ENCODE results near the gene KLHL30.

Gene KLHL30

DNA sequence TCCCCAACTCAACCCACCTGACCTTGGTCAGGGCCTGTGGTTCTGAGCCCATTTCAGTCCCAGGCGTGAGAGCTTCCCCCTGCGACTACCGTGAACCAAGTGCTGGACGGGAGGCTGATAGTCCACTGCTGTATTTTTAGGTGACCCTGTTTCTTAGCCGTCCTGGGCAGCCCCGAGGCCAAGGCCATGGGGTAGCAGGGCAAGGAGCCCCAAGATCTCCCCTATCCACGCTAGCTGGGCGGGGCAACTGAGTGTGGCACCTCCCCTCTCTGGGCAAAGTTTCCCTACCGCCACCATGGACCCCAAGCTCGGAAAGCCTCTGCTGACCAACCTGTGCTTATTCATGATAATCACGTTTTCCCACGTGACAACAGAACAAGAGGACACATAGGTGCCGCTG is 583 bp upstream of the KLHL30 start:
- no peak for TF ChIP-seq POLR2A (IDR thresholded peaks at IDR 0.05; ENCODE audit: low read depth, low read length)
- no peak for DNase-seq (ENCODE audit: insufficient read length, low spot score)
- no peak for FAIRE-seq

DNA sequence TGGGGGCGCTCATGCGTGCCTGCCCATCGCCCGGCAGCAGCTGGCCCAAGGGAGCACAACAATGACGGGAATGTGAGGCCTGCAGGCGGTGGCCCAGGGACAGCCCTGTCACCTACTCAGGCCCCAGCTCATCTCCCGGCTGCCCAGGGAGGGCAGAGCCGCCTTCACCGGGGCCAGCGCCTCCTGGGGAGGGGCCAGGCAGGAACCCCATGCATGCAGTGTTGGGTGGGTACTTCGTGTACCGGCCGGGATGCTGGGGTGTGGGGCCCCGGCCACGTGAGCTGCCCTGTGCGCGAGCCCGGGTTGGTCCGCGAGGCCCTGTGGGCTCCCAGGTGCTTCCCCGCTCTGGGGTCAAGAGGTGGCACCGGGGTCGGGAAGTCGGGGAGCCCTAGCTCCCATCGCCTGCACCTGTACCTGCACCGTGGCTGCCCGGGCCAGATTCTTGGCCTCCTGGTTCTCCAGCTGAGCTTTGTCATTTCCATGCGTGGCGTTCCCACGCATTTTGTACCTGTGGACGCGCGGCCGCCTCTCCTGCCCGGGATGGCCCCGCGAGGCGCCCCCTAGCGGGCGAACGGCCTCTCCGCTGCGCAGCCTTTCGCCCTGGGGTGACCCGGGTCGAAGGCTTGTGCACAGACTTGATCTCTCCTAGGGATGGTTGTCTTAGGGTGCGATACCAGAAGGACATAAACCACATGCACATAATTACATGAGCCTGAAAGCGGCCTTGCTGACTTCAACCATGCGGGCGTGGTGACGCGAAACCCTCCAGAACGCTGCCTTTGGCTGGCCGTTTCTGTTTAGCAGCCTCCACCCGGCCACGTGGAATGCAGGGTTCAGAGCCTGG is 950 bp downstream of the KLHL30 start:
- no peak for TF ChIP-seq POLR2A (IDR thresholded peaks at IDR 0.05; ENCODE audit: low read depth, low read length)
- FAIRE-seq (no peak), DNase-seq (ENCODE audit: insufficient read length, low spot score) (no peak)

DNA sequence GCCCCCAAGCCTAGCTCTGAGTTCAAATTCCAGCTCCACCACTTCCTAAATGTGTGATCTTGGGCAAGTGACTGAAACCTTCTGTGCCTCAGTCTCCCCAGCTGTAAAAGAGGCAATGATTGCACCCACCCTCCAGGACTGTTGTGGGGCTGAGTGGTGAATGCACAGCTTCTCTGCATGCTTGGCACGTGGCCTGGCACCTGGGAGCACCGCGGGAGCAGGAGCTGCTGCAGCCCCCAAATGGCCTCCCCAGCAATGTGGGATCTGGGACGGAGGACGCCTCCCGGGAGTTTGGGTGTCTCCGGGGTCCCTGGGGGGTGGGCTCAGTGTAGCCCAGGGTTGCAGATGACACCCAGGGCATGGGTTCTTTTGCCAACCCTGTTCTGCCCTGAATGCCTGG is 1.6 kb downstream of the KLHL30 start:
- DNase-seq (ENCODE audit: insufficient read length, low spot score), result no peak
- no peak for TF ChIP-seq POLR2A (IDR thresholded peaks at IDR 0.05; ENCODE audit: low read depth, low read length)
- FAIRE-seq, result no peak

DNA sequence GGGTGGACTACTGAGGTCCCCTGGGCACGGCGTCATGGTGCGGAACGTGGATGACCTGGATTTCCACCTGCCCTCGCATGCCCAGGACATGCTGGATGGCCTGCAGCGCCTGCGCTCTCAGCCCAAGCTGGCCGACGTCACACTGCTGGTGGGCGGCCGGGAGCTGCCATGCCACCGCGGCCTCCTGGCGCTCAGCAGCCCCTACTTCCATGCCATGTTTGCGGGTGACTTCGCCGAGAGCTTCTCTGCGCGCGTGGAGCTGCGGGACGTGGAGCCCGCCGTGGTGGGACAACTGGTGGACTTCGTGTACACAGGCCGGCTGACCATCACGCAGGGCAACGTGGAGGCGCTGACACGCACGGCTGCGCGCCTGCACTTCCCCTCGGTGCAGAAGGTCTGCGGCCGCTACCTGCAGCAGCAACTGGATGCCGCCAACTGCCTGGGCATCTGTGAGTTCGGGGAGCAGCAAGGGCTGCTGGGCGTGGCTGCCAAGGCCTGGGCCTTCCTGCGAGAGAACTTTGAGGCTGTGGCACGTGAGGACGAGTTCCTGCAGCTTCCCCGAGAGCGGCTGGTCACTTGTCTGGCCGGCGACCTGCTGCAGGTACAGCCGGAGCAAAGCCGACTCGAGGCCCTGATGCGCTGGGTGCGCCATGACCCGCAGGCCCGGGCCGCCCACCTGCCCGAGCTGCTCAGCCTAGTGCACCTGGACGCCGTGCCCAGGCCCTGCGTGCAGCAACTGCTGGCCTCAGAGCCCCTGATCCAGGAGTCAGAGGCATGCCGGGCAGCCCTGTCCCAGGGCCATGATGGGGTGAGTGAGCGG is 2.5 kb downstream of the KLHL30 start:
- no peak for DNase-seq (ENCODE audit: insufficient read length, low spot score)
- no peak for TF ChIP-seq POLR2A (IDR thresholded peaks at IDR 0.05; ENCODE audit: low read depth, low read length)
- no peak for FAIRE-seq

DNA sequence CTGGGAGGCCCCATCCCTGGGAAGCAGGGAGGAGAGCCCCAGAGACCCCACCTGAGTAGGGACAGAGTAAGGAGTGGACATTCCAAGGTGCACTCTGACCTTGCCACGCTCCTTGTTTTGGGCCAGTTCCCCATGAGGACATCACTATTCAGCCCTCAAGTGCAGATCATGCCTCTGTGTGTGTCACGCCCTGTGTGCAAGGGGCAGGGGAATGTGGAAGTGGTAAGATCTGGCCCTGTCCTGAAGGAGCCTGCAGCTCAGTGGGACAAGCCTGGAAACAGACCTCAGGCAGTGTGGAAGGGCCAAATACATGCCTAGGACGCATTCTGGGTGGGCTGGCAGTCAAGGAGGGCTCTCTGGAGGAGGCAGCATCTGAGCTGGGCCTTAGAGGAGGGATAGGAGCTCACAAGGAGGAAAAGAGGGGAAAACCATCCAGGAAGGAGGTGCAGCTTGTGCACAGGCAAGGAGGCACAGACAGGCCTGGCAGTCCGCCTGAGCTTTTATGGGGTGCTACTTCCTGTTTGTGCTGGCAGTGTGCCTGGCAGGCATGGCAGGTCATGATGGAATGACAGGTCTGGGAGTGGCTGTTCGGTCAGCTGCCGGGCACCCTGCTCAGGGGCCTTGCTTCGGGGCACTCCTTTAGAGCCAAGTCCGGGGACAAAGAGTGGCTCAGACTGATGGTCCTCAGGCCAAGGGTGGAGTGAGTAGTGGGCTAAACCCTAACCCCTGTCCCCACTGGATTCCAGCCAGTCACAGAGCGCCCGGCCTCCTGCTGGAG is 3.3 kb downstream of the KLHL30 start:
- DNase-seq (ENCODE audit: insufficient read length, low spot score), result peak; percentile 79
- TF ChIP-seq POLR2A (IDR thresholded peaks at IDR 0.05; ENCODE audit: low read depth, low read length), result no peak
- FAIRE-seq, result peak; percentile 83

DNA sequence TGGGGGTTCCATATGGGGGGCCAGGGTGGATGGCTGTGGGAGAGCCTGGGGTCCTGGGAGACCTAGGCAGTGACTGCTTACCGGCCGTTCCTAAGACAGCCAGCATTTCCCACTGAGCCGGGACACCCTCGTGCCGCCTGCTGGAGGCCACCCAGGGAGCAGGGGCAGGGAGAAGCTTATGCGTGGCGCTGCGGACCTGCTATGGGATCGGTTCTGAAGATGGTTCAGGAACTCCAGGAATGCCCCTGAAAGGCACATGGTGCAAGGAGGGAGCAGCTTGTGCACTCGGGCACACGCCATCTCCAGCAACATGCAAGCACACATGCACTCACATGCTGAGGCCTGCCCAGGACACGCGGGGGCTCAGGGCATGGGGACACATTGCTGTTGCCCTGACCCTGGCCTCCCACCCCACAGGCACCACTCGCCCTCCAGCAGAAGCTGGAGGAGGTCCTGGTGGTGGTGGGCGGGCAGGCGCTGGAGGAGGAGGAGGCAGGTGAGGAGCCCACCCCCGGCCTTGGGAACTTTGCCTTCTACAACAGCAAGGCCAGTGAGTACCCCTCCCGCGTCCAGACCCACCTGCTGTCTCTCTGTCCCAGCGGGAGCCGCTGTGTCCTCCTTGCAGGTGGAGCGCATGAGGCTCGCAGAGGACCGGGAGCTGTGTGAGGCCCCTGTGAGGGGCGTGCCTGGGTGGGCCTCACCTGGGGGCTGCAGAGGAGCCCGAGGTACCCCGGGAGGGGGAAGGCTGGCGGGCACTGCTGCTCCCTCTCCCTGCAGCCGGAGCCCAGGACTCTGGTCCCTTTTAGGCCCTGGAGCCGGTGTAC is 4.1 kb downstream of the KLHL30 start:
- DNase-seq (ENCODE audit: insufficient read length, low spot score) (no peak), FAIRE-seq (no peak)
- no peak for TF ChIP-seq POLR2A (IDR thresholded peaks at IDR 0.05; ENCODE audit: low read depth, low read length)

DNA sequence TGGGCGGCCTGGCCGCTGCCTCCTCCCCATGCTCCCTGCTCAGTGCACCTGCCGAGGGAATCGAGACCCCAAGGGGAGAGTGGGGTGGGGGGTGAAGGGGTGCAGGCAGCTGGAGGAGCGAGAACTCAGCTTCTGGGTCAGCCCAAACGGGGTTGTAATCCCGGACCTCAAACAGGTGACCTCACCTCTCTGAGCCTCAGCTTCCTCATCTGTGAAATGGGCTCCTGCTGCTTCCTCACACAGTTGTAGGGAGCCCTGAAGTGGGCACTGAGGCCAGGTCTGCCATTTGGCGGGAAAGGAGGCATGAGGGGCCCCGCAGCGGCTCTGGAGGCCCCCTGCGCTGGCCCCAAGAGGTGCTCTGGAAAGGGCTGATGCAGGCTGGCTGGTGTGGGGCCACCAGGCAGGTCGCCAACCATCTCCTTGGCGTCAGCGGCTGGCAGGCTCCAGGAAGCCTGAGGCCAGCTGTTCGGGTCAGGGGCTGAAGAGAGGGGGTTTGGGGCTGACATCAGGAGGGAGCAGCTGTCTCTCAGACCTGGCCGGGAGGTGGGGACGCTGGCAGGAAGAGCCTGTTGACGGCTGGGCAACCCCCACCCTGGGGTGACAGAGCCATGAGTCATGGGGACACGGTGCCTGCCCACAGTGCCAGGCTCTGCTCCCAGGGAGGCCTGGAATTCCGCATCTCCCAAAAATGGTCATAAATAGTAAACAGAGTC is 4.9 kb downstream of the KLHL30 start:
- no peak for TF ChIP-seq POLR2A (IDR thresholded peaks at IDR 0.05; ENCODE audit: low read depth, low read length)
- DNase-seq (ENCODE audit: insufficient read length, low spot score) (peak; percentile 92), FAIRE-seq (no peak)

DNA sequence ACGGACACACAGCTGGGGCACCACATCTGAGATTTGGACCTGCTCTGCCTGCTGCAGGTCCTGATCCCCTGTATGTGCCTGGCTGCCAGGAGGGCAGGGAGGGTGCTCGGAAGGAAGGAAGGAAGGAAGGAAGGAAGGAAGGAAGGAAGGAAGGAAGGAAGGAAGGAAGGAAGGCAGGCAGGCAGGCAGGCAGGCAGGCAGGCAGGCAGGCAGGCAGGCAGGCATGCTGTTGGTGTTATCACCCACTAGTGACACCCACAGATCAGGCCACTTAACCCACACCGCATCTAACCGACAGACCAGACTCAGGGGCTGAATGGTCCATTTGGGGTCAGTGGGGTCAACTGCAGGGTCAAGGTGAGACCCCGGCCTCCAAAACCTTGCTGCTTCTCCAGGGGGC is 5.8 kb downstream of the KLHL30 start:
- FAIRE-seq (no peak), DNase-seq (ENCODE audit: insufficient read length, low spot score) (no peak)
- no peak for TF ChIP-seq POLR2A (IDR thresholded peaks at IDR 0.05; ENCODE audit: low read depth, low read length)

DNA sequence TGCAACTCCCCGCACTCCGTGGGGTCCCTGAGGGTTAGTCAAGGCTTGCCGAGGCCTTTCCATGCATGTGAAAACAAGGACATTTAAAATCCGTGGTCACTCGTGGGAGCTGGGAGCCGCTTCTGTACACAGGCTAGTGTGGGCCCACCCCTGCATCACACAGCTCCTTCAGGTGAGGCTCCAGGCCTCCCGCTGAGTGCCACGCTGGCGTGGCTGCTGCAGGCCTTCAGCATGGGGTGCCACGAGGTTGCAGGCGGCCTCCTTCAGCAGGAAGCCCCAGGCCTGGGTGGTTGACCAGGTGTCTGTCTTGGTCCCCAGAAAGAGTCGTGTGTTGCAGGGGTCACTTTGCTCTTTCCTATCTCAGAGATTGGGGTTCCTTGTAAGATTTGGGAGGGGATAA is 6.6 kb downstream of the KLHL30 start:
- no peak for TF ChIP-seq POLR2A (IDR thresholded peaks at IDR 0.05; ENCODE audit: low read depth, low read length)
- no peak for DNase-seq (ENCODE audit: insufficient read length, low spot score)

DNA sequence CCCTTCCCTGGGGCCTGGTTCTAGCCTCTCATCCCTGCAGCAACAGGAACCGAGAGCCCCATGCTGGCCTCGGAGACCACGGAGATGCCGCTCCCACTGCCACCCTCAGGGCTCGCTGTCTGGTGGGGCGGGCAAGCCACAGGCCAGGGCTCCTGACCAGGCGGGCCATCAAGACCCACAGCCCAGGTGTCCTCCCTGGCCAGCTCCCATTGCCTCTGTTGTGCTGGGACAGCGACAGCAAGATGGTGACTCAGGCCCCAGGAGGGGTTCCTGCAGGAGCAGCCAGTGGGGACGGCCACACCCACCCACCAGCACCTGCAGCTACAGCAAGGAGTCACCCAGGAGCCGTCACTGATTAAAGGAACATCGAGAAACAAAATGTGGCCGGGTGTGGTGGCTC is 7.4 kb downstream of the KLHL30 start:
- no peak for TF ChIP-seq POLR2A (IDR thresholded peaks at IDR 0.05; ENCODE audit: low read depth, low read length)
- FAIRE-seq (no peak), DNase-seq (ENCODE audit: insufficient read length, low spot score) (no peak)

More for the DNA sequence above, 6.6 kb downstream of the KLHL30 start:
- FAIRE-seq, result no peak

DNA sequence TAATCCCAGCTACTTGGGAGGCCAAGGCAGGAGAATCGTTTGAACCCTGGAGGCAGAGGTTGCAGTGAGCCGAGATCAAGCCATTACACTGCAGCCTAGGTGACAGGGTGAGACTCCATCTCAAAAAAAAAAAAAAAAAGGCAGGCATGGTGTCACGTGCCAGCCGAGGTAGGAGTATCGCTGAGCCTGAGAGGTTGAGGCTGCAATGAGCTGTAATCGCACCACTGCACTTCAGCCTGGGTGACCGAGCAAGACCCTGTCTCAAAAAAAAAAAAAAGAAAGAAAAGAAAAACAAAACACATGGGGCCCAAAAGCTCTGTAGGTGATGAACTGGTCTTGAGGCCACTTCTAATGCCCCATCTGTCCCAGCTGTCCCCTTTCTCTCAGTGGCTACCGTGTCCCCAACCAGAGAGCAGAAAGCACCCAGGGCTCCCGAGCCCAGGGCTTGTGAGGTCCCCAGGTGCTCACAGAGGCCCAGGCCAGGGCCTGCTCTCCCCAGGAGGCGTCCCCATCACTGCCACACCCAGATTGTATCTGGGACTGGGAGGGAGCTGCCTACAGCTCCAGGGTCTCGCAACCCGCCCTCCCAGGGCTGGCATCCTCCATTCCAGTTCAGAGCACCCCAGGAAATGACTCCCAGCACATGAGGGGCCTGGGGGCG is 8.5 kb downstream of the KLHL30 start:
- no peak for TF ChIP-seq POLR2A (IDR thresholded peaks at IDR 0.05; ENCODE audit: low read depth, low read length)
- no peak for FAIRE-seq

DNA sequence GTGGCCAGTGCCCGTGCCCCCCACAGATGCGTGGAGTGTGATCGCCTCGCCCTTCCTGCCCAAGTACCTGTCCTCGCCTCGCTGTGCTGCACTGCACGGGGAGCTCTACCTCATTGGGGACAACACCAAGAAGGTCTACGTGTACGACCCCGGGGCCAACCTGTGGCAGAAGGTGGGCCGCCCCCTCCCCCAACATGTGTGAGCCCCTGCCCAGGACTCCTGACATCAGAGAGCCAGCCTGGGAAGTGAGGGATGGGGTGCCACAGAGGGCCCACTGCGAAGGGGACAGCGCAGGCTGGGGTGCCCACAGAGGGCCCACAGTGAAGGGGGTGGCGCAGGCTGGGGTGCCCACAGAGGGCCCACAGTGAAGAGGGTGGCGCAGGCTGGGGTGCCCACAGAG is 10.5 kb downstream of the KLHL30 start:
- DNase-seq (ENCODE audit: insufficient read length, low spot score) (no peak), FAIRE-seq (no peak)
- no peak for TF ChIP-seq POLR2A (IDR thresholded peaks at IDR 0.05; ENCODE audit: low read depth, low read length)

More for the DNA sequence above, 8.5 kb downstream of the KLHL30 start:
- DNase-seq (ENCODE audit: insufficient read length, low spot score), result no peak
